IMR-90 (cell line): ENCODE measurements around the gene NUDT8. TPM values are rescaled to one million over a fixed set of nuclear protein-coding genes. Genes with fewer than 3 reads are reported as not detected.
"Not testable (repeated sequence)": the region's sequence is repeated elsewhere in the genome, so short reads cannot be mapped to it uniquely, and the experiment has no call there.

Source experiments
- ATAC-seq: fragments of 200-7000 bp; cut with Tn5 transposase; 2 replicates; pipeline ENCODE4 v1.9.1; 2020; ENCODE audit warnings: low read depth, mild to moderate bottlenecking, moderate library complexity
- BruUV-seq: library from RNA; stranded (reverse); fragments of 400-500 nt; replicated peaks from 2 replicates; lab custom pipeline; 2021; lab: Mats Ljungman, UMichigan
- CTCF ChIA-PET: fragments of 300-600 bp; formaldehyde crosslinking; extraction: SDS; loops from one replicate; lab custom pipeline; 2021; ENCODE audit warnings: antibody characterized with exemption; lab: Yijun Ruan, JAX
- POLR2A ChIA-PET: fragments of 300-600 bp; sonication (Branson Sonifier 250); formaldehyde crosslinking; loops from one replicate; lab custom pipeline; 2022; ENCODE audit warnings: antibody characterized with exemption; ENCODE audit not compliant: unreplicated experiment; lab: Charles Lee
- DNase-seq: peaks from one replicate; pipeline ENCODE4 v3.0.0; 2013
- H2AFZ ChIP-seq: replicated peaks from 2 replicates; pipeline ENCODE3; 2013; ENCODE audit warnings: low read length, mild to moderate bottlenecking; ENCODE audit not compliant: poor library complexity
- H2AK5ac ChIP-seq: 2 replicates; pipeline ENCODE4 v1.6.1; 2013; ENCODE audit warnings: low read depth, low read length, inconsistent platforms
- H2AK9ac ChIP-seq: replicated peaks from 2 replicates; pipeline ENCODE3; 2013; ENCODE audit warnings: mild to moderate bottlenecking, low read depth, low read length, moderate library complexity; ENCODE audit not compliant: poor library complexity
- H2BK120ac ChIP-seq: 2 replicates; pipeline ENCODE4 v1.6.1; 2013; ENCODE audit warnings: low read depth, low read length, inconsistent platforms
- H2BK15ac ChIP-seq: 3 replicates; pipeline ENCODE4 v1.6.1; 2013; ENCODE audit warnings: low read depth, low read length, inconsistent platforms
- H2BK20ac ChIP-seq: 2 replicates; pipeline ENCODE4 v1.6.1; 2013; ENCODE audit warnings: low read depth, mild to moderate bottlenecking, inconsistent platforms, low read length, moderate library complexity
- H2BK5ac ChIP-seq: 2 replicates; pipeline ENCODE4 v1.6.1; 2013; ENCODE audit warnings: mild to moderate bottlenecking, low read depth, low read length, inconsistent platforms; ENCODE audit not compliant: poor library complexity, severe bottlenecking
- H3K14ac ChIP-seq: replicated peaks from 2 replicates; pipeline ENCODE4 v1.6.1; 2013; ENCODE audit warnings: low read depth, low read length, inconsistent platforms
- H3K18ac ChIP-seq: 2 replicates; pipeline ENCODE4 v1.6.1; 2013; ENCODE audit warnings: low read depth, low read length, control low read depth
- H3K23ac ChIP-seq: 2 replicates; pipeline ENCODE4 v1.6.1; 2013; ENCODE audit warnings: low read depth, low read length, inconsistent platforms
- H3K27ac ChIP-seq: 2 replicates; pipeline ENCODE4 v1.5.1; 2013; ENCODE audit warnings: mild to moderate bottlenecking, control low read depth, low read length; ENCODE audit not compliant: insufficient read depth
- H3K27me3 ChIP-seq: 2 replicates; pipeline ENCODE4 v1.6.1; 2013; ENCODE audit warnings: low read length; ENCODE audit not compliant: control insufficient read depth, insufficient read depth
- H3K36me3 ChIP-seq: 2 replicates; pipeline ENCODE4 v1.6.1; 2013; ENCODE audit warnings: low read length, mixed read lengths; ENCODE audit not compliant: control insufficient read depth, insufficient read depth
- H3K4ac ChIP-seq: 2 replicates; pipeline ENCODE4 v1.6.1; 2013; ENCODE audit warnings: low read depth, low read length, inconsistent platforms
- H3K4me1 ChIP-seq: 2 replicates; pipeline ENCODE4 v1.6.1; 2013; ENCODE audit warnings: low read length, mixed read lengths; ENCODE audit not compliant: control insufficient read depth, insufficient read depth
- H3K4me2 ChIP-seq: 2 replicates; pipeline ENCODE4 v1.6.1; 2013; ENCODE audit warnings: low read depth, mild to moderate bottlenecking, control low read depth, low read length, moderate library complexity
- H3K4me3 ChIP-seq: 2 replicates; pipeline ENCODE4 v1.5.1; 2013; ENCODE audit warnings: low read depth, mild to moderate bottlenecking, control low read depth, low read length, moderate library complexity; ENCODE audit not compliant: insufficient read depth
- H3K56ac ChIP-seq: 2 replicates; pipeline ENCODE4 v1.6.1; 2013; ENCODE audit warnings: low read length, inconsistent platforms; ENCODE audit not compliant: insufficient read depth; ENCODE audit errors: extremely low read depth
- H3K79me1 ChIP-seq, 2 experiments: 2 replicates each; pipeline ENCODE4 v1.6.1; 2013; ENCODE audit warnings: low read length in 2 of 2, inconsistent platforms in 1 of 2, low read depth in 1 of 2
- H3K9ac ChIP-seq: 2 replicates; pipeline ENCODE4 v1.6.1; 2013; ENCODE audit warnings: low read depth, low read length, control low read depth
- H3K9me1 ChIP-seq: 2 replicates; pipeline ENCODE4 v1.6.1; 2013; ENCODE audit warnings: low read length, inconsistent platforms; ENCODE audit not compliant: insufficient read depth
- H3K9me3 ChIP-seq: 2 replicates; pipeline ENCODE4 v1.6.1; 2013; ENCODE audit warnings: low read length; ENCODE audit not compliant: control insufficient read depth, insufficient read depth
- H4K20me1 ChIP-seq: 2 replicates; pipeline ENCODE4 v1.6.1; 2013; ENCODE audit warnings: low read length, inconsistent platforms; ENCODE audit not compliant: insufficient read depth
- H4K5ac ChIP-seq: 2 replicates; pipeline ENCODE4 v1.6.1; 2013; ENCODE audit warnings: mild to moderate bottlenecking, low read depth, low read length, control low read depth
- H4K8ac ChIP-seq, 2 experiments: 2 replicates each; pipeline ENCODE4 v1.6.1; 2013; ENCODE audit warnings: low read depth in 2 of 2, low read length in 2 of 2, control low read depth in 1 of 2, inconsistent platforms in 1 of 2
- H4K91ac ChIP-seq: 2 replicates; pipeline ENCODE4 v1.6.1; 2013; ENCODE audit warnings: low read depth, low read length, inconsistent platforms; ENCODE audit not compliant: insufficient read depth
- WGBS, 2 experiments: methylation state at CpG; one replicate each; pipeline versions ENCODE4 v1.1.5 to v1.1.7; 2013; ENCODE audit warnings: missing lambda C conversion rate in 2 of 2; ENCODE audit not compliant: insufficient read length in 1 of 2; ENCODE audit errors: extremely low coverage in 2 of 2; 5-methylcytosine and 5-hydroxymethylcytosine counted together
- dilution Hi-C: fragments of 300-500 bp; cut with HindIII; formaldehyde crosslinking; loops from one replicate; pipeline ENCODE4 v1.14.3; 2018; ENCODE audit warnings: low sequenced_read_pairs; ENCODE audit not compliant: unreplicated experiment
- in situ Hi-C: fragments of 300-500 bp; cut with MboI; formaldehyde crosslinking; loops from 3 replicates; pipeline ENCODE4 v1.14.3; 2019; ENCODE audit warnings: low sequenced_read_pairs, inconsistent platforms, mixed read lengths
- intact Hi-C: fragments of 100-400 bp; cut with micrococcal nuclease; formaldehyde crosslinking; loops from 2 replicates; pipeline ENCODE4 v1.10.0; 2022
- polyA plus RNA-seq, 3 experiments: library from polyadenylated mRNA; depleted of rRNA; stranded (reverse); fragments of >200 nt; gene quantifications; 2 replicates each; pipeline ENCODE4 v1.2.3, GENCODE V29; 2012; ENCODE audit warnings: low replicate concordance in 1 of 3
- total RNA-seq: library from RNA; depleted of rRNA; stranded (reverse); fragments of >200 nt; gene quantifications from 2 replicates; pipeline ENCODE4 v1.2.3, GENCODE V29; 2012

NUDT8 gene
- total and polyA plus RNA-seq, 2 of the 4 experiments (the other 2 are of a cell fraction) = 1.4 to 2.5 TPM

GRCh38 chr11:67588899-67589415 lies 40.8 kb downstream of the NUDT8 start:
- H3K4ac ChIP-seq, H2AK5ac ChIP-seq, H4K91ac ChIP-seq, H4K5ac ChIP-seq, H3K27ac ChIP-seq, intact Hi-C loops, H2BK120ac ChIP-seq, H3K14ac ChIP-seq, H3K56ac ChIP-seq, H2BK5ac ChIP-seq, POLR2A ChIA-PET, H3K27me3 ChIP-seq, BruUV-seq, CTCF ChIA-PET, H3K9me3 ChIP-seq, H2AFZ ChIP-seq, dilution Hi-C loops, H2BK20ac ChIP-seq, H4K8ac ChIP-seq, H3K4me2 ChIP-seq, H2AK9ac ChIP-seq, in situ Hi-C loops, H3K4me3 ChIP-seq, ATAC-seq, H2BK15ac ChIP-seq, H3K18ac ChIP-seq, DNase-seq, H3K23ac ChIP-seq, H3K9ac ChIP-seq: not testable (repeated sequence)
- peaks cover 18 to 37% of the 10 kb centered on the region in 2 experiments for H3K79me1 ChIP-seq
- H3K36me3 ChIP-seq = peaks cover 20% of the 10 kb centered on the region
- peaks cover 11% of the 10 kb centered on the region for H3K4me1 ChIP-seq
- H4K20me1 ChIP-seq = peaks cover 31% of the 10 kb centered on the region
- 88% methylated on average over 4 of the region's 11 CpGs; no CpG with 5 or more reads in 1 of the 2 experiments for WGBS, 2 experiments
- H3K9me1 ChIP-seq = peaks cover 12% of the 10 kb centered on the region
